ENCODE data around the gene MBNL1. TPM values are rescaled to one million over a fixed set of nuclear protein-coding genes. Genes with fewer than 3 reads are reported as not detected.

MBNL1 gene
- total and polyA plus RNA-seq, 2 of the 13 experiments (the other 11 are each of a cell fraction or from before 2014, with no cell fraction given), result 27.1 to 55.4 TPM

DNA sequence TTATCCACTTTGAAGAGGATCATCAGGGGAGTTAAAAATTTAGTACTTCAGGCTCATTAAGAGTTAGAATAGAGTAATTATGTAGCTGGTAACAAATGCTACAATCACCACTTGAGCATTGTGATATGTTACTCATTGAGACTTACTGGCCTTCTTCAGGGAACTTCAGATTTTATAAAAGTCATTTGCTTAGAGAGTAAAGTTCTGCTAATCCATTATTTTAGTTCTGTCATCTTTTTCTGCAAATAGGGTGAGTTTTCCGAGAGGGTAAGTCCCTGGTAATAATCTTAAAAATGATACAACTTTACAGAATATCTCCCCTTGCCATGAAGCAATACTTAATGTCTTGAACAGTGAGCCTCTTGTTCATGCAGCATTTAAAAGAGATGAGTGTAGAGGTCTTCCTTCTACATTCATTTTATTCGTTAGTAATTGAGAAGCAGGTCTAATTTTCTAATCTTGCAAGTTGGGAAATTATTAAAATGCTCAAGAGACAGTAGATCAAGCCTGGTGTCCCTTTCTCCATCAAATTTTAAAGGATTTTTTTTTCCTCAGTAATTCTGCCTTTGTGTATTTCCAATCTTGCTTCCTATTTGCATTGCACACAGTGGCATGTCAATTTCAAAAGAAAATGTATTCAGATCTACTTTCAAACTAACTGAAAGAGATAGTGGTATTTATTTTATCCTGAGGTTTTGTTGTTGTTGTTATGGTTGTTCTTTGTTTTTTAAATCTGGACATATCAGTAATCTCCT, 52.6 kb downstream of the MBNL1 start:
- TF ChIP-seq ZNF724P (CRISPR knock-in tag; IDR thresholded peaks at IDR 0.05; ENCODE audit: borderline replicate concordance), result no peak
- TF ChIP-seq, protein P1, sequence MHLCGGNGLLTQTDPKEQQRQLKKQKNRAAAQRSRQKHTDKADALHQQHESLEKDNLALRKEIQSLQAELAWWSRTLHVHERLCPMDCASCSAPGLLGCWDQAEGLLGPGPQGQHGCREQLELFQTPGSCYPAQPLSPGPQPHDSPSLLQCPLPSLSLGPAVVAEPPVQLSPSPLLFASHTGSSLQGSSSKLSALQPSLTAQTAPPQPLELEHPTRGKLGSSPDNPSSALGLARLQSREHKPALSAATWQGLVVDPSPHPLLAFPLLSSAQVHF (CRISPR knock-in tag; IDR thresholded peaks at IDR 0.05), result no peak
- TF ChIP-seq, protein P2, sequence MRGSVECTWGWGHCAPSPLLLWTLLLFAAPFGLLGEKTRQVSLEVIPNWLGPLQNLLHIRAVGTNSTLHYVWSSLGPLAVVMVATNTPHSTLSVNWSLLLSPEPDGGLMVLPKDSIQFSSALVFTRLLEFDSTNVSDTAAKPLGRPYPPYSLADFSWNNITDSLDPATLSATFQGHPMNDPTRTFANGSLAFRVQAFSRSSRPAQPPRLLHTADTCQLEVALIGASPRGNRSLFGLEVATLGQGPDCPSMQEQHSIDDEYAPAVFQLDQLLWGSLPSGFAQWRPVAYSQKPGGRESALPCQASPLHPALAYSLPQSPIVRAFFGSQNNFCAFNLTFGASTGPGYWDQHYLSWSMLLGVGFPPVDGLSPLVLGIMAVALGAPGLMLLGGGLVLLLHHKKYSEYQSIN (CRISPR knock-in tag; IDR thresholded peaks at IDR 0.05; ENCODE audit: borderline replicate concordance), result no peak
- TF ChIP-seq ZNF3 (CRISPR knock-in tag; IDR thresholded peaks at IDR 0.05), result no peak
- intact Hi-C loops (cut with micrococcal nuclease; ENCODE audit: unreplicated experiment), result no loop called here
- Histone ChIP-seq H3K4me1 (ENCODE audit: insufficient read depth, low read length) (peaks cover 10% of the 10 kb centered on the region), H3K9ac (ENCODE audit: insufficient read depth, low read depth, low read length) (no peak overlapping the region), H3K36me3 (replicated peaks in 1 of 2; ENCODE audit: control insufficient read depth in 1 of 2, insufficient read depth in 2 of 2, low read length in 2 of 2) (peaks cover 0 to 4% of the 10 kb centered on the region in 2 experiments; a peak in 2 of 5 replicates), H3K27ac (ENCODE audit: extremely low read length, insufficient read depth, low read length) (no peak overlapping the region), H2AFZ (ENCODE audit: low read length) (no peak overlapping the region), H3K79me2 (ENCODE audit: insufficient read depth, low read length) (peaks cover 67% of the 10 kb centered on the region), H4K20me1 (ENCODE audit: insufficient read depth, low read length) (no peaks in the 10 kb centered on the region), H3K9me3 (ENCODE audit: low read length) (no peaks in the 10 kb centered on the region), H3K27me3 (ENCODE audit: control insufficient read depth in 1 of 2, insufficient read depth in 2 of 2, low read length in 2 of 2) (no peaks in the 10 kb centered on the region), H3K4me3 (replicated peaks in 1 of 3; ENCODE audit: insufficient read depth in 1 of 3, low read depth in 2 of 3, low read length in 3 of 3) (no peak overlapping the region), H3K4me2 (ENCODE audit: low read depth, low read length) (no peak overlapping the region)
- DNase-seq (ENCODE audit: low spot score) (no peak), ATAC-seq (no peak), FAIRE-seq (no peak)
- ChIA-PET CTCF (ENCODE audit: low intra/inter-chr PET ratio, low total read pairs) (no interaction called here), POLR2A (no interaction called here)
- in situ Hi-C loops (cut with HindIII; ENCODE audit: extremely low pct_ligation_motif_present, low pct_unique_long_range_greater_than_20kb), result no loop called here
- no TSS peak for BruUV-seq (replicated peaks)
- WGBS (ENCODE audit: low lambda C conversion rate), result 90% methylated on average over 2 of the region's 2 CpGs

DNA sequence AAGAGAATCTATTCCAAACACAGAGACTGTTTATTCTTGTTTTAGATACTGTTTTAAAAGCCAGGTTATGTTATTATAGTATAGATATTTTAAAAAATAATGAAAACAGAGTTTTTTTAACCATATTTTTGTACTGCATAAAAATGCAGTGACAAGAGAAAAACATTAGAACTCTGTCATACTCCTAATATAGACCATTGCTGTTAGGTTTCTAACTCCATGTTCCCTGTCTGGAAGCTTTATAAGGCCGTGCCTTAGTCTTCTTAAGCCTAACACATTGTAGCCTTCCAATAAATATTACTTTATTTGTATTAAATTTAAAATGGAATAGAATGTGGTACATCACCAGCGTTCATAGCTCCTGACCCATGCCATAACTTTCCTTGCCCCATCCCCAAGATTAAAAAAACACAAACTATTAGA, 53.2 kb downstream of the MBNL1 start:
- H3K4me1 ChIP-seq (ENCODE audit: insufficient read depth, low read length), result peaks cover 10% of the 10 kb centered on the region
- DNase-seq (ENCODE audit: low spot score) (no peak), FAIRE-seq (no peak), ATAC-seq (no peak)
- no peak overlapping the region for H2AFZ ChIP-seq (ENCODE audit: low read length)
- no peak overlapping the region for H3K4me2 ChIP-seq (ENCODE audit: low read depth, low read length)
- no peak overlapping the region for H3K4me3 ChIP-seq (replicated peaks in 1 of 3; ENCODE audit: insufficient read depth in 1 of 3, low read depth in 2 of 3, low read length in 3 of 3)
- CTCF ChIA-PET (ENCODE audit: low intra/inter-chr PET ratio, low total read pairs), result no interaction called here
- intact Hi-C loops (cut with micrococcal nuclease; ENCODE audit: unreplicated experiment) (no loop called here), in situ Hi-C loops (cut with HindIII; ENCODE audit: extremely low pct_ligation_motif_present, low pct_unique_long_range_greater_than_20kb) (no loop called here)
- no peak overlapping the region for H3K27ac ChIP-seq (ENCODE audit: extremely low read length, insufficient read depth, low read length)
- H3K36me3 ChIP-seq (replicated peaks in 1 of 2; ENCODE audit: control insufficient read depth in 1 of 2, insufficient read depth in 2 of 2, low read length in 2 of 2), result peaks cover 0 to 4% of the 10 kb centered on the region in 2 experiments; a peak in 2 of 5 replicates
- H3K9ac ChIP-seq (ENCODE audit: insufficient read depth, low read depth, low read length), result no peak overlapping the region
- H3K79me2 ChIP-seq (ENCODE audit: insufficient read depth, low read length), result peaks cover 63% of the 10 kb centered on the region
- no peaks in the 10 kb centered on the region for H3K9me3 ChIP-seq (ENCODE audit: low read length)
- 97% methylated on average over 2 of the region's 2 CpGs for WGBS (ENCODE audit: low lambda C conversion rate)
- no peaks in the 10 kb centered on the region for H3K27me3 ChIP-seq (ENCODE audit: control insufficient read depth in 1 of 2, insufficient read depth in 2 of 2, low read length in 2 of 2)
- no peaks in the 10 kb centered on the region for H4K20me1 ChIP-seq (ENCODE audit: insufficient read depth, low read length)
- BruUV-seq (replicated peaks), result no TSS peak
- POLR2A ChIA-PET, result no interaction called here
- TF ChIP-seq, protein P3, sequence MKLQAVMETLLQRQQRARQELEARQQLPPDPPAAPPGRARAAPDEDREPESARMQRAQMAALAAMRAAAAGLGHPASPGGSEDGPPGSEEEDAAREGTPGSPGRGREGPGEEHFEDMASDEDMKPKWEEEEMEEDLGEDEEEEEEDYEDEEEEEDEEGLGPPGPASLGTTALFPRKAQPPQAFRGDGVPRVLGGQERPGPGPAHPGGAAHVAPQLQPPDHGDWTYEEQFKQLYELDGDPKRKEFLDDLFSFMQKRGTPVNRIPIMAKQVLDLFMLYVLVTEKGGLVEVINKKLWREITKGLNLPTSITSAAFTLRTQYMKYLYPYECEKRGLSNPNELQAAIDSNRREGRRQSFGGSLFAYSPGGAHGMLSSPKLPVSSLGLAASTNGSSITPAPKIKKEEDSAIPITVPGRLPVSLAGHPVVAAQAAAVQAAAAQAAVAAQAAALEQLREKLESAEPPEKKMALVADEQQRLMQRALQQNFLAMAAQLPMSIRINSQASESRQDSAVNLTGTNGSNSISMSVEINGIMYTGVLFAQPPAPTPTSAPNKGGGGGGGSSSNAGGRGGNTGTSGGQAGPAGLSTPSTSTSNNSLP (IDR thresholded peaks at IDR 0.05; ENCODE audit: low read depth, low read length), result no peak
- TF ChIP-seq MEIS2 (CRISPR knock-in tag; IDR thresholded peaks at IDR 0.05), result no peak
- TF ChIP-seq SMAD3 (CRISPR knock-in tag; IDR thresholded peaks at IDR 0.05), result no peak
- no peak for TF ChIP-seq GABPA (IDR thresholded peaks at IDR 0.05; ENCODE audit: low read depth, low read length)
- TF ChIP-seq GABPA (CRISPR knock-in tag; IDR thresholded peaks at IDR 0.05; ENCODE audit: low read depth), result no peak
- TF ChIP-seq, protein P4, sequence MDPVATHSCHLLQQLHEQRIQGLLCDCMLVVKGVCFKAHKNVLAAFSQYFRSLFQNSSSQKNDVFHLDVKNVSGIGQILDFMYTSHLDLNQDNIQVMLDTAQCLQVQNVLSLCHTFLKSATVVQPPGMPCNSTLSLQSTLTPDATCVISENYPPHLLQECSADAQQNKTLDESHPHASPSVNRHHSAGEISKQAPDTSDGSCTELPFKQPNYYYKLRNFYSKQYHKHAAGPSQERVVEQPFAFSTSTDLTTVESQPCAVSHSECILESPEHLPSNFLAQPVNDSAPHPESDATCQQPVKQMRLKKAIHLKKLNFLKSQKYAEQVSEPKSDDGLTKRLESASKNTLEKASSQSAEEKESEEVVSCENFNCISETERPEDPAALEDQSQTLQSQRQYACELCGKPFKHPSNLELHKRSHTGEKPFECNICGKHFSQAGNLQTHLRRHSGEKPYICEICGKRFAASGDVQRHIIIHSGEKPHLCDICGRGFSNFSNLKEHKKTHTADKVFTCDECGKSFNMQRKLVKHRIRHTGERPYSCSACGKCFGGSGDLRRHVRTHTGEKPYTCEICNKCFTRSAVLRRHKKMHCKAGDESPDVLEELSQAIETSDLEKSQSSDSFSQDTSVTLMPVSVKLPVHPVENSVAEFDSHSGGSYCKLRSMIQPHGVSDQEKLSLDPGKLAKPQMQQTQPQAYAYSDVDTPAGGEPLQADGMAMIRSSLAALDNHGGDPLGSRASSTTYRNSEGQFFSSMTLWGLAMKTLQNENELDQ (CRISPR knock-in tag; IDR thresholded peaks at IDR 0.05; ENCODE audit: borderline replicate concordance), result no peak
- TF ChIP-seq, protein P5, sequence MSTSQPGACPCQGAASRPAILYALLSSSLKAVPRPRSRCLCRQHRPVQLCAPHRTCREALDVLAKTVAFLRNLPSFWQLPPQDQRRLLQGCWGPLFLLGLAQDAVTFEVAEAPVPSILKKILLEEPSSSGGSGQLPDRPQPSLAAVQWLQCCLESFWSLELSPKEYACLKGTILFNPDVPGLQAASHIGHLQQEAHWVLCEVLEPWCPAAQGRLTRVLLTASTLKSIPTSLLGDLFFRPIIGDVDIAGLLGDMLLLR (CRISPR knock-in tag; IDR thresholded peaks at IDR 0.05), result no peak
